PC-9 (cell line): Measurements from ENCODE around the gene GPHN.

Experiments used
- EZH2 ChIP-seq: fragments of 200-600 bp; sonication (generic); IDR thresholded peaks from 2 replicates; pipeline ENCODE4 v1.8.0; 2017; ENCODE audit warnings: antibody characterized with exemption, low read depth
- TF ChIP-seq, protein P1 (sequence below): fragments of 200-600 bp; sonication (generic); conservative IDR thresholded peaks from 2 replicates; pipeline ENCODE4 v1.6.1; 2017; ENCODE audit warnings: mixed run types, antibody characterized with exemption, mild to moderate bottlenecking, moderate library complexity

GRCh38 chr14:66641861-66642635, 134.1 kb downstream of the GPHN start:
- TF ChIP-seq, protein P1, sequence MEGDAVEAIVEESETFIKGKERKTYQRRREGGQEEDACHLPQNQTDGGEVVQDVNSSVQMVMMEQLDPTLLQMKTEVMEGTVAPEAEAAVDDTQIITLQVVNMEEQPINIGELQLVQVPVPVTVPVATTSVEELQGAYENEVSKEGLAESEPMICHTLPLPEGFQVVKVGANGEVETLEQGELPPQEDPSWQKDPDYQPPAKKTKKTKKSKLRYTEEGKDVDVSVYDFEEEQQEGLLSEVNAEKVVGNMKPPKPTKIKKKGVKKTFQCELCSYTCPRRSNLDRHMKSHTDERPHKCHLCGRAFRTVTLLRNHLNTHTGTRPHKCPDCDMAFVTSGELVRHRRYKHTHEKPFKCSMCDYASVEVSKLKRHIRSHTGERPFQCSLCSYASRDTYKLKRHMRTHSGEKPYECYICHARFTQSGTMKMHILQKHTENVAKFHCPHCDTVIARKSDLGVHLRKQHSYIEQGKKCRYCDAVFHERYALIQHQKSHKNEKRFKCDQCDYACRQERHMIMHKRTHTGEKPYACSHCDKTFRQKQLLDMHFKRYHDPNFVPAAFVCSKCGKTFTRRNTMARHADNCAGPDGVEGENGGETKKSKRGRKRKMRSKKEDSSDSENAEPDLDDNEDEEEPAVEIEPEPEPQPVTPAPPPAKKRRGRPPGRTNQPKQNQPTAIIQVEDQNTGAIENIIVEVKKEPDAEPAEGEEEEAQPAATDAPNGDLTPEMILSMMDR, result no peak
- no peak for TF ChIP-seq EZH2
